Measurements from ENCODE around the gene NINL. TPM values are rescaled to one million over a fixed set of nuclear protein-coding genes. Genes with fewer than 3 reads are reported as not detected.
"Not testable (repeated sequence)": the region's sequence is repeated elsewhere in the genome, so short reads cannot be mapped to it uniquely, and the experiment has no call there.

The NINL gene
- total RNA-seq, 3 donors from 2014 or later = 0.61 to 0.71 (median 0.66) TPM

DNA sequence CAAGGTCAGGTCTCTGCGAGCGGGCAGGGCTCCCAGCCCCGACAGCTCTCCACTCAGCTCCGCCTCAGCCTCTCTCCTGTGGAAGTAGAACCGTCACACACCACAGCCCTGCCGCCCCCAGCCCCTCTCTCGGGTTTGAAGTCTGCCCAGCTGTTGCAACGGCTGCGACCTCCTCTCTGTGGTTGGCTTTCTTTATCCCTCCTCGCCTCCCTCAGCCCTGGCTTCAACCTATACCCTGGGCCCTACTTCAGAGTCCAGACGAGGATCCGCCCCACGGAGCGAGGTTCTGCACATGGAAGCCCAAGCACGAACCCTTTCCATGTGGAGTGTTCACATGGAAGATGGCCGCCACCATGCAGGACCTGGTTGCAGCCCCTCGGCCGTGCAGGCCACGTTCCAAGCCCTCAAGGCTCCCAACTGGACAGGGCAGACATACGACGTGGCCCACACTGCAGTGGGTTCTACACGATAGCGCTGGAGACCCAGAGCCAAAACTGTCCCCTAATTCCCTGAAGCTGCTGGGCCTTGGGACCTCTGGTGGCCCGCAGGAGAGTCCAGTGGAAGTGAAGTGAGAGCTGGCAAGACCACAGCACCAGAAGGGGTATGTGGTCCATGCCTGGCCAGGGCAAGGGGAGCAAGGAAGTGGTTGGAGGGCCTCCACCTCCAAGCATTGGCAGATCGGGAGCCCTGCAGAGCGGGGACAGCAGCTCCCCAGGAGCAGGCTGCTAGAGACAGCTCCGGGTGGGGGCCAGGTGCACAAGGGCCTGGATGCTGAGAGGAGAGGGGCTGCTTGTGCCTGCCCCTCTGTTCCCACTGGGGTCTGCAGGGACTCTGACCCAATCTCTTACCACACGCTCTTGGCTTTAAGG is 108.1 kb downstream of the NINL start:
- ATAC-seq = no peak
- no peaks in the 10 kb centered on the region for H3K4me1 Mint-ChIP-seq (ENCODE audit: low read depth)

DNA sequence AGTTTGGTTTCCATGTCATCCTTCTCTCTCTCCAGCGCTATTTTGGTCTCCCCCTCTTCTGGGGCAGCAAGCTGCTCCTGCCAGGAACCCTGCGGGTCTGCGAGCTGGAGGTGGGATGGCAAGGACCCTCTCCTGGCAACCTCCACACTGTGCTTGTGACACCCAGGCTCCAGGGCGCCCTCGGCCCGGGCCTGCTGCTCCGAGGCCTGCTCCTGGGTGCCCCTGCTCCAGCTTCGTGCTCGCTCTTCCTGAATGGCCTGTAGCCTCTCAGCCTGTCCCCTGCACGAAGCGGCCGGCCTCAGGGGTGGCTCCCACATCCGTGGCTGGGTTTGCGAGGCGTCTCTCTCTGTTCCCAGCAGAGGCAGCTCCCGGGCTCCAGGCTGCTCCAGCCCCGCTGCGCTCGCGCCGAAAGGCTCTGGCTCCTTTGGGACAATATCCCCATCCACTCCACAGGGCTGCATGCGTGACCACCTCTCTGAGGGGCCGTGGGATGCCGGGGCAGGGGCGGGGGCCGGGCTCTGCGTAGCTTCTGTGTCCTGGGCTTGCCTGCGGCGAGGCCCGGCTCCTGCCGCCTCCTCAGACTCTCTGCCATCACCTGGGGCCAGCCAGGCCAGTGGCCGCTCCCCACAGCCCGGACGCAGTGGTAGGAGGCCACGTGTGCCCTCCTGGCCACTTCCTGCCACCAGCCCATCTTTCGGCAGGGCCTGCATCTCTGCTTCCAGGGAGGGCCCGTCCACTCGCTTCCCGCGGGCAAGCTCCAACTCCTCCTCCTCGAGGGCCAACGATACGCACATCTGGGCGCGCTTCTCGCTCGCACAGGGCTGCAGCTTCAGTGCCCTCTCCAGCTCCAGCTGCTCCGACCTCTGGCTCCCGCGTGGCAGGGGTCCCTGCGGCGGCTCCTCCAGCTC is 109.0 kb downstream of the NINL start:
- H3K4me1 Mint-ChIP-seq (ENCODE audit: low read depth) = no peaks in the 10 kb centered on the region
- H3K27me3 Mint-ChIP-seq (ENCODE audit: low read depth) = no peaks in the 10 kb centered on the region
- no peaks in the 10 kb centered on the region for H3K9me3 Mint-ChIP-seq
- DNase-seq = no peak
- no peak for ATAC-seq
- no peak overlapping the region for H3K4me3 Mint-ChIP-seq
- H3K36me3 Mint-ChIP-seq (ENCODE audit: insufficient read depth) = no peaks in the 10 kb centered on the region

More for the DNA sequence above, 108.1 kb downstream of the NINL start:
- Mint-ChIP-seq H3K36me3 (ENCODE audit: insufficient read depth) (no peaks in the 10 kb centered on the region), H3K9me3 (no peaks in the 10 kb centered on the region), H3K4me3 (no peak overlapping the region), H3K27me3 (ENCODE audit: low read depth) (no peaks in the 10 kb centered on the region)
- no peak for DNase-seq

DNA sequence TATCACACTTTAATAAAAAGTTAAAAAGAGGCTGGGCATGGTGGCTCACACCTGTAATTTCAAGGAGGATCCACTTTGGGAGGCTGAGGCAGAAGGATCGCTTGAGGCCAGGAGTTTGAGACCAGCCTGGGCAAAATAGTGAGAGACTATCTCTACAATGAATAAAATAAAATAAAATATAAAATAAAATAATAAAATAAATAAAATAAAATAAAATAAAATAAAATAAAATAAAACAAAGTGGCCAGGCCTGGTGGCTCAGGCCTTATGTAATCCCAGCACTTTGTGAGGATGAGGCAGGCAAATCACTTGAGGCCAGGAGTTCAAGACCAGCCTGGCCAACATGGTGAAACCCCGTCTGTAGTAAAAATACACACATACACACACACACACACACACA is 112.0 kb downstream of the NINL start:
- not testable (repeated sequence) for H3K4me3 Mint-ChIP-seq; H3K27me3 Mint-ChIP-seq (ENCODE audit: low read depth); DNase-seq; H3K4me1 Mint-ChIP-seq (ENCODE audit: low read depth); H3K36me3 Mint-ChIP-seq (ENCODE audit: insufficient read depth); ATAC-seq; H3K9me3 Mint-ChIP-seq

DNA sequence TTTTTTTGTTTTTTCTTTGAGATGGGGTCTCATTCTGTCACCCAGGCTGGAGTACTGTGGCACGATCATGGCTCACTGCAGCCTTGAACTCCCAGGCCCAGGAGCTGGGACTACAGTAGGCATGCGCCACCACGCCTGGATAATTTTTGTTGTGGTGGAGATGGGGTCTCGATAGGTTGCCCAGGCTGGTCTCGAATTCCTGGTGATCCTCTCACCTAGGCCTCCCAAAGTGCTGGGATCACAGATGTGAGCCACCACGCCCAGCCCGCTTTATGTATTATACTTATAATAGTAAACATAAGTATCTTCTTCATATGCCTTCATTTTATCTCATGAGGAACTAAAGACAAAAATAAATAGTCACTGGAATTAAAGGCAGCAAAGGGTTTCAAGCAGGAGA is 114.3 kb downstream of the NINL start:
- Mint-ChIP-seq H3K4me3 (no peak overlapping the region), H3K4me1 (ENCODE audit: low read depth) (peaks cover 4% of the 10 kb centered on the region), H3K27me3 (ENCODE audit: low read depth) (no peaks in the 10 kb centered on the region), H3K9me3 (no peaks in the 10 kb centered on the region), H3K36me3 (ENCODE audit: insufficient read depth) (no peaks in the 10 kb centered on the region)
- ATAC-seq = no peak
- DNase-seq = no peak

DNA sequence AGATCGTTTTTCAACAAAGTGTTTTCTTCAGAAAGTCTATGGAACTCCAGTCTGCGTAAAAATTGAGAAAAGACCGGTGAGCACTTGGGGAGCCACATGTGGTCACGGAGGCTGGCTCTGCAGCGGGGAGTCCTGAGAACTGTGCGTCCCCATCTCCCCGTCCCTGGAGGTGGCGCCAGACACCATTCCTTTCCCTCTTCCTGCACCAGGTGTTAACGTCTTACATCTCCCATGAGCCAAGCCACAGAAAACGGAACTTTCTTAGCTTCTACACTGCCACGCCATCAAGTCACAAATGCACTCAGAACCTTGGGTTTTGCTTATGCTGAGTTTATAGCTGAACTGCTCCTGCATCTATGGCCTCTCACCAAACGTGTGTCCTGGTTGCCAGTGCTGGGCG is 115.3 kb downstream of the NINL start:
- no peak overlapping the region for H3K4me3 Mint-ChIP-seq
- peaks cover 4% of the 10 kb centered on the region for H3K4me1 Mint-ChIP-seq (ENCODE audit: low read depth)
- no peaks in the 10 kb centered on the region for H3K36me3 Mint-ChIP-seq (ENCODE audit: insufficient read depth)
- ATAC-seq (peak; percentile 38 to 67), DNase-seq (no peak)
- no peaks in the 10 kb centered on the region for H3K9me3 Mint-ChIP-seq
- no peaks in the 10 kb centered on the region for H3K27me3 Mint-ChIP-seq (ENCODE audit: low read depth)

DNA sequence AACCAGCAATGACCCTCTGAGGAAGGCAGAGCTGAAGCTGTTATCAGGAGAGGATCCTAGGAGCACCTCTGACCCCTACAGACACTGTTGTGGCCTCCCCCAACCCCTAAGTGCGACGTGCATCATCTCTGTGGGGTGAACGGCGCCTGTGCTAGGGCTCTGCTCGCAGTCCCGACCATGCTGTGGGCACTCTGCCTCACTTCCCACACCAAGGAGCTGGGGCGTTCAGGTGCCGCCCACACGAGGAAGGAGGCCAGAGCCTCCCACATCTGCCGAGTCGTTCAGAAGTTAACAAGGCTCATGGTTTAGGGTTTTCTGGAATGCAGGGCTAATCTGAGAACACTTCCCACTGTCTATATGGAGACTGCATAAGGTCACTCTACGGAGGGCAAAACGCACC is 115.8 kb downstream of the NINL start:
- Mint-ChIP-seq H3K4me3 (no peak overlapping the region), H3K9me3 (no peaks in the 10 kb centered on the region), H3K4me1 (ENCODE audit: low read depth) (peaks cover 4% of the 10 kb centered on the region), H3K27me3 (ENCODE audit: low read depth) (no peaks in the 10 kb centered on the region), H3K36me3 (ENCODE audit: insufficient read depth) (no peaks in the 10 kb centered on the region)
- ATAC-seq (no peak), DNase-seq (no peak)

DNA sequence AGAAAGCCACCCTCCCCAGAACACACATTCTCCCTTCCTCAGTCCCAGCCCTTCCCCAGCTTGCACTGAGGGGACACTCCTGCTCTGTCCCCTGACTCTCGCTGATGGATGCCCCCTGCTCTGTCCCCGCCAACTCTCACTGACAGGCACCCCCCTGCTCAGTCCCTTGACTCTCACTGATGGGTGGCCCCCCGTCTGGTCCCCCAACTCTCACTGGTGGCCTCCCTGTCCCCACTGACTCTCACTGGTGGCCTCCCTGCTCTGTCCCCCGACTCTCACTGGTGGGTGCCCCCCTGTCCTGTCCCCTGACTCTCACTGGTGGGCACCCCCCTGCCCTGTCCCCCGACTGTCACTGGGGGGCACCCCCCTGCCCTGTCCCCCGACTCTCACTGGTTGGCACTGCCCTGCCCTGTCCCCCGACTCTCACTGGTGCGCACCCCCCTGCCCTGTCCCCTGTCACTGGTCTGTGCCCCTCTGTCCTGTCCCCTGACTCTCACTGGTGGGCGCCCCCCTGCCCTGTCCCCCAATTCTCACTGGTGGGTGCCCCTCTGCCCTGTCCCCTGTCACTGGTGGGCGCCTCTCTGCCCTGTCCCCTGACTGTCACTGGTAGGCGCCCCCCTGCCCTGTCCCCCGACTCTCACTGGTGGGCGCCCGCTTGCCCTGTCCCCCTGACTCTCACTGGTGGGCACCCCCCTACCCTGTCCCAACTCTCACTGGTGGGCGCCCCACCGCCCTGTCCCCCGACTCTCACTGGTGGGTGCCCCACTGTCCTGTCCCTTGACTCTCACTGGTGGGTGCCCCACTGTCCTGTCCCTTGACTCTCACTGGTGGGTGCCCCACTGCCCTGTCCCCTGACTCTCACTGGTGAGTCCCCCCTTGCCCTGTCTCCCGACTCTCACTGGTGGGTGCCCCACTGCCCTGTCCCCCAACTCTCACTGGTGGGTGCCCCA is 116.9 kb downstream of the NINL start:
- peaks cover 4% of the 10 kb centered on the region for H3K4me1 Mint-ChIP-seq (ENCODE audit: low read depth)
- H3K27me3 Mint-ChIP-seq (ENCODE audit: low read depth) = no peaks in the 10 kb centered on the region
- no peak for DNase-seq
- H3K36me3 Mint-ChIP-seq (ENCODE audit: insufficient read depth) = no peaks in the 10 kb centered on the region
- no peak overlapping the region for H3K4me3 Mint-ChIP-seq
- no peaks in the 10 kb centered on the region for H3K9me3 Mint-ChIP-seq
- ATAC-seq = no peak

DNA sequence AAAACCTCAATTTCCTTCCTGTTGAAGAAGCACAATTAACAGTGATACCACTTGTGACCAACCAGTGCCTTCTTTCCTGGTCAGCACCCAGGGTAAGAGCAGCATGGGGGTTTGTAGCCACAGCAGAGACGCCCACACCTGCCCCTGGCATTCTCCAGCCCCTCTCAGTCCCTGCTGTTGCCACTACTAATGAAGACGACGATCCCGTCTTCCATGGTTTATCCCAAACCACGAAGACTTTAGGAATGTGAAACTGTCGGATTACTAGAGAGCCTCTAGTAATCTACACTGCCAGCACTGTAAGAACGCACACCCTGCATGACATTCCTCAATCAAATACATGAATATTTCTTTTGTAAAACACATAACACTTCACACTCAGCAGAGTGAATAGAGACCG is 117.9 kb downstream of the NINL start:
- Mint-ChIP-seq H3K9me3 (no peaks in the 10 kb centered on the region), H3K4me1 (ENCODE audit: low read depth) (peaks cover 4% of the 10 kb centered on the region), H3K4me3 (no peak overlapping the region), H3K36me3 (ENCODE audit: insufficient read depth) (no peaks in the 10 kb centered on the region), H3K27me3 (ENCODE audit: low read depth) (no peaks in the 10 kb centered on the region)
- no peak for DNase-seq
- no peak for ATAC-seq

DNA sequence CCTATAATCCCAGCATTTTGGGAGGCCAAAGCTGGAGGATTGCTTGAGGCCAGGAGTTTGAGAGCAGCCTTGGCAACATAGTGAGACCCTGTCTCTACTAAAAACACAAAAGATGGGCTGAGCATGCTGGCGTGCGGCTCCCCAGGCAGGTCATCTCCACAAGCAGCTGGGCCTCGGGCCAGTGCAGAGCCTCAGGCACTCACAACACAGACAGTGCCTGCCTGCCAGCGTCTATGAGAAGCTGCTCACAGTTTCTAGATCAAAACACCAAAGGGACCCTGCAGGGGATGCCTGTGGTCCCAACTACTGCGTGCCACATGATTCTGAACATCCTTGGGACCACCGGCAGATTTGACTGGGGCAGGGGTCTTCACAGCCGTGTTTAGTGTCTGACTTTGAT is 118.5 kb downstream of the NINL start:
- no peak for ATAC-seq
- Mint-ChIP-seq H3K4me1 (ENCODE audit: low read depth) (peaks cover 5% of the 10 kb centered on the region), H3K27me3 (ENCODE audit: low read depth) (no peaks in the 10 kb centered on the region), H3K9me3 (no peaks in the 10 kb centered on the region), H3K36me3 (ENCODE audit: insufficient read depth) (no peaks in the 10 kb centered on the region), H3K4me3 (no peak overlapping the region)
- no peak for DNase-seq

DNA sequence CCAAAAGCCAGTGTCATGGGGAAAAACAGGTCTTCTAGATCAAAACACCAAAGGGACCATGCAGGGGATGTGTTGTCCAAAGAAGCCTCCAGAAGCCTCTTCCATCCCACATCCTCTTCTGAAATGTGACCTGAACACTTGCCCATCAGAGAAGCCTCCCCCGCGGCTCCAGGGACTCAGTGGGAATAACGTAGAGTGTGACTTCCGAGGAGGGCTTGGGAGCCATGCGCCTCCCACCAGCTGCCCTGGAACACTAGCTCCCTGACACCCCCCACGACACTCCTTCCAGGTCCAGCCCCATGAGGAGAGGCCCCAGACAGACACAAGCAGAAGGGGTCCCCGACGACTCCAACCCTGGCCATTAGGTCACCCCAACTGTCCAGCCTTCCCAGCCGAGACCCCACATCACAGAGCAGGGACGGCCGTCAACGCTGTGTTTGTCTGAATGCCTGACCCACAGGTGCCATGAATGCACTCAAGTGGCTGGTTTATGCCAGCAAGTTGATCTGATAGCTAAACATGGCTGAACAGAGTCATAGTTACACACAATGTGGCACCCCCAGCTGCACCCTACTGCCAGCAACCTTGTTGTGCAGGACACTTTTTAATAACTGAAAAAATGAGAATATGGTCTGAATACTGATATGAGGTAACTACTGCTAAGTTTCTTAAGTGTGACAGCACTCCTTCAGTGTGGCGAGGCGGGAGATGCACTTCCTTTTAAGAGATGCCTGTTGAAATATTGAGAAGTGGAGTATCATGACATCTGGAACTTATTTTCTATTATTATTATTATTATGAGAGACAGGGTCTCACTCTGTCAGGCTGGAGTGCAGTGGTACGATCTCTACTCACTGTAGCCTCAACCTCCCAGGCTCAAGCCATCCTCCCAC is 119.8 kb downstream of the NINL start:
- ATAC-seq (no peak), DNase-seq (no peak)
- Mint-ChIP-seq H3K4me1 (ENCODE audit: low read depth) (peaks cover 7% of the 10 kb centered on the region), H3K4me3 (no peak overlapping the region), H3K36me3 (ENCODE audit: insufficient read depth) (no peaks in the 10 kb centered on the region), H3K27me3 (ENCODE audit: low read depth) (no peaks in the 10 kb centered on the region), H3K9me3 (no peaks in the 10 kb centered on the region)

DNA sequence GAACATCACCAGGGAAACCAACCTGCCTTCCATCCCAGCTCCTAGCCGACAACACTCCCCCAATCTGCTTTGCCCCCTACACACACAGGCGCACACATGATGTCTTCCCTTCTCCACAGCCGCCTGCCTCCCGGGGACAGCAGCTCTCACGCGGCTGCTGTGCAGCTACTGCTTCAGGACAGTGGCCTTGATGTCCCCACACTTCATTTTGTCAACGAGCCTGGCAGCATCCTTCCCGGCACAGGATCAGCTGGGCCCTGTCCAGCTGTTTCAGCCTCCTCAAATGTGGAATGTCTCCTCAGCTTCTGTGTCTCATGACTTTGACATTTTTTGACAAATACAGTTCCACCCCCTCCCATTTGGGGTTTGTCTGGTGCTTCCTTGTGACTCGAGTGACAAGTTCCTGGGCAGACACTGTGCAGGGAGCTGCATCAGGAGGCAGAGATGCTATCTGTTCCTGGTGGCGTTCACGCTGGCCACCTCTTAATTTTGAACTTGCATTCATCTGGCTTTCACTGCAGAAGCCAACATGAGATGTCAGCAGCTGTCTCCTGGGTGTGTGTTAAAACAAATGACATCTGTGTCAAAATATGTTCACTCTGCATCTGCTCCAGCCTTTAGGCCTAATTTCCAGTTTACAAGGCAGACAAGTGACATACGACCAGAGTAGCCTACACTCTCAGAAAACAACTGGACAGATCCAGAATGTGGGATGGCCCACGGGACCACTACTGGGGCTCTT is 120.7 kb downstream of the NINL start:
- ATAC-seq (no peak), DNase-seq (no peak)
- Mint-ChIP-seq H3K9me3 (no peaks in the 10 kb centered on the region), H3K36me3 (ENCODE audit: insufficient read depth) (no peaks in the 10 kb centered on the region), H3K27me3 (ENCODE audit: low read depth) (no peaks in the 10 kb centered on the region), H3K4me3 (no peak overlapping the region), H3K4me1 (ENCODE audit: low read depth) (peaks cover 2% of the 10 kb centered on the region)

DNA sequence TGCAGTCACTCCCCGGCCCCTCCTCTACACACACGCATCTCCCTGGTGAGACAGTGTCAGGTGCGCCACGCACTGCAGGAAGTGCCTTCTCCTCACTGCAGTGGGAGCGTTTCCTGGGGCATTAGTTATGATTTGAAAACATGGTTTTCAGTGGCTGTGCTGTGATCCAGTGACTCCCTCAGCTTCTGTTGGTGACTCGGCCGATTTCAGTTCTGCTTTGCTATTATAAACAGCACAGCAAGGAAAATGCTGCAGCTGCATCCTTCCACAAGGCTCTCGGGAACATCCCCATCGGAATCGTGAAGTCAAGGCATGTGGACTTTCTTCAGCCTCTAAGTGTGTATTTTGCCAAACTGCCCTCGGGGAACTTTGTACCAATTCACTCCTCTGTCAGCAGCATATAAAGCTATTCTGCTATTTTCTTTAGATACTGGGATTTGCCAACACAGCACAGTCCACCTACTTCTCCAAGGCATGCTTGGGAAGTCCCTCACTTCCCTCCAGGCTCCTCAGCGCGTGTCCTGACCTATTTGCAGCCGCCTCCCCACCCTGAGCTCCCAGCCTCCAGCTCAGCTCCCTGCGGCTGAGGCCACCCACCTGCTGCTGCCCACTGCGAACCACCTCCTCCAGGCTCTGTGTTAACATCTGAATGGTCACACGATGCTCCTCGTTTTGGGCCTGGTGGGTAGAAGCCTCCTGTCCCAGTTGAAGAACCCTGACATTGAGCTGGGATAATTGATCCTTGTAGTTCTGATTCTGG is 123.4 kb downstream of the NINL start:
- no peak for ATAC-seq
- Mint-ChIP-seq H3K9me3 (no peaks in the 10 kb centered on the region), H3K4me1 (ENCODE audit: low read depth) (peaks cover 2% of the 10 kb centered on the region), H3K36me3 (ENCODE audit: insufficient read depth) (no peaks in the 10 kb centered on the region), H3K4me3 (no peak overlapping the region), H3K27me3 (ENCODE audit: low read depth) (no peaks in the 10 kb centered on the region)
- DNase-seq = no peak
